Vagina (tissue), 2 donors: ENCODE data around the gene LDLR. TPM values are rescaled to one million over a fixed set of nuclear protein-coding genes. Genes with fewer than 3 reads are reported as not detected.
"Not testable (repeated sequence)": the region's sequence is repeated elsewhere in the genome, so short reads cannot be mapped to it uniquely, and the experiment has no call there.

Source experiments
- DNase-seq, 2 donors: peaks; one replicate each; pipeline ENCODE4 v3.0.0-alpha.2; 2017; ENCODE audit errors: extremely low spot score in 2 of 2
- H3K27ac ChIP-seq: fragments of 200-600 bp; sonication (generic); one replicate; pipeline ENCODE4 v1.5.1; 2019
- H3K27me3 ChIP-seq: fragments of 200-600 bp; sonication (generic); one replicate; pipeline ENCODE4 v1.5.1; 2019
- H3K36me3 ChIP-seq, 2 donors: fragments of 200-600 bp; sonication (generic); one replicate each; pipeline ENCODE4 v1.5.1; 2017 to 2019
- H3K4me1 ChIP-seq: fragments of 200-600 bp; sonication (generic); one replicate; pipeline ENCODE4 v1.5.1; 2019
- H3K4me3 ChIP-seq, 2 donors: fragments of 200-600 bp; sonication (generic); 1 replicate in 1 of 2; 2 replicates in 1 of 2; pipeline ENCODE4 v1.5.1; 2016 to 2019
- H3K9me3 ChIP-seq: fragments of 200-600 bp; sonication (generic); one replicate; pipeline ENCODE4 v1.5.1; 2019
- CTCF ChIP-seq, 3 experiments: fragments of 450-650 bp in 2 of 3; fragments of 200-600 bp in 1 of 3; sonication (generic) in 1 of 3; IDR thresholded peaks; one replicate each; pipeline ENCODE4 v1.5.1; 2017 to 2019; ENCODE audit warnings: antibody characterized with exemption in 3 of 3, mild to moderate bottlenecking in 2 of 3, moderate library complexity in 2 of 3
- POLR2A ChIP-seq, 2 donors: fragments of 450-650 bp; IDR thresholded peaks; one replicate each; pipeline ENCODE4 v1.6.1; 2017; ENCODE audit warnings: antibody characterized with exemption in 2 of 2, mild to moderate bottlenecking in 2 of 2, moderate library complexity in 2 of 2
- POLR2AphosphoS5 ChIP-seq, 2 donors: sonication (generic); formaldehyde crosslinking; IDR thresholded peaks; one replicate each; pipeline ENCODE4 v1.9.0; 2017; ENCODE audit warnings: antibody characterized with exemption in 2 of 2, mild to moderate bottlenecking in 2 of 2, low read depth in 1 of 2; ENCODE audit not compliant: insufficient read depth in 1 of 2
- intact Hi-C: fragments of 100-400 bp; cut with DNase I; formaldehyde crosslinking; loops from one replicate; pipeline ENCODE4 v1.15.1; 2023
- total RNA-seq: library from RNA; depleted of rRNA; stranded (reverse); fragments of >200 nt; gene quantifications from one replicate; pipeline ENCODE4 v1.2.3, GENCODE V29; 2016

Gene LDLR
- total RNA-seq, 1 donor from 2014 or later: 135 TPM

- no peaks in the 10 kb centered on the region for H3K9me3 ChIP-seq
- TF ChIP-seq POLR2AphosphoS5 (IDR thresholded peaks at IDR 0.05; ENCODE audit: insufficient read depth in 1 of 2, low read depth in 1 of 2): no peak
- TF ChIP-seq CTCF (IDR thresholded peaks at IDR 0.05): no peak
- TF ChIP-seq POLR2A (IDR thresholded peaks at IDR 0.05): no peak
- intact Hi-C loops: loop anchor here (5.0 kb wide), 2 partner anchors 94 to 156 kb away; no protein-coding TSS in a partner anchor
- no peak for DNase-seq
- H3K27me3 ChIP-seq: no peaks in the 10 kb centered on the region
- peak overlapping the region; percentile 61 for H3K27ac ChIP-seq
- H3K4me3 ChIP-seq: no peak overlapping the region
- H3K4me1 ChIP-seq: peaks cover 3% of the 10 kb centered on the region
- peaks cover 0 to 46% of the 10 kb centered on the region in 2 donors for H3K36me3 ChIP-seq
Measured at GRCh38 chr19:11131471-11131870, 42.2 kb downstream of the LDLR start.

- intact Hi-C loops: loop anchor here (5.0 kb wide), 1 partner anchor 44 kb away; no protein-coding TSS in a partner anchor
- DNase-seq: no peak
- peak overlapping the region; percentile 94 for H3K27ac ChIP-seq
- H3K27me3 ChIP-seq: no peaks in the 10 kb centered on the region
- peaks cover 0 to 14% of the 10 kb centered on the region in 2 donors for H3K36me3 ChIP-seq
- peak overlapping the region; percentile 14 to 30 for H3K4me3 ChIP-seq
- H3K4me1 ChIP-seq: peaks cover 44% of the 10 kb centered on the region
- TF ChIP-seq POLR2A (IDR thresholded peaks at IDR 0.05) (no peak), CTCF (IDR thresholded peaks at IDR 0.05) (no peak), POLR2AphosphoS5 (IDR thresholded peaks at IDR 0.05; ENCODE audit: insufficient read depth in 1 of 2, low read depth in 1 of 2) (no peak)
- H3K9me3 ChIP-seq: no peaks in the 10 kb centered on the region
Measured at GRCh38 chr19:11136400-11137101, 47.3 kb downstream of the LDLR start.

- H3K27ac ChIP-seq: peak overlapping the region; percentile 94
- intact Hi-C loops: loop anchor here (1.0 to 5.0 kb wide), 2 partner anchors 45 to 67 kb away; no protein-coding TSS in a partner anchor
- H3K27me3 ChIP-seq: no peaks in the 10 kb centered on the region
- TF ChIP-seq POLR2A (IDR thresholded peaks at IDR 0.05) (no peak), CTCF (IDR thresholded peaks at IDR 0.05) (peak; percentile 55 to 87 (median 76)), POLR2AphosphoS5 (IDR thresholded peaks at IDR 0.05; ENCODE audit: insufficient read depth in 1 of 2, low read depth in 1 of 2) (peak; percentile 71 to 88)
- H3K4me3 ChIP-seq: peak overlapping the region; percentile 14 to 30
- peaks cover 56% of the 10 kb centered on the region for H3K4me1 ChIP-seq
- no peaks in the 10 kb centered on the region for H3K9me3 ChIP-seq
- peak in 1 of 2 donors; percentile 96 for DNase-seq
- H3K36me3 ChIP-seq: peaks cover 0 to 7% of the 10 kb centered on the region in 2 donors
Measured at GRCh38 chr19:11137542-11138384, 48.5 kb downstream of the LDLR start.

GRCh38 chr19:11138601-11139300, 49.5 kb downstream of the LDLR start:
- intact Hi-C loops: loop anchor here (1.0 to 5.0 kb wide), 2 partner anchors 46 to 66 kb away; no protein-coding TSS in a partner anchor
- H3K36me3 ChIP-seq: no peaks in the 10 kb centered on the region
- no peaks in the 10 kb centered on the region for H3K9me3 ChIP-seq
- TF ChIP-seq CTCF (IDR thresholded peaks at IDR 0.05): no peak
- peak; percentile 57 to 91 for TF ChIP-seq POLR2AphosphoS5 (IDR thresholded peaks at IDR 0.05; ENCODE audit: insufficient read depth in 1 of 2, low read depth in 1 of 2)
- peak in 1 of 2 donors; percentile 8 for TF ChIP-seq POLR2A (IDR thresholded peaks at IDR 0.05)
- H3K4me3 ChIP-seq: peak overlapping the region; percentile 14 to 30
- H3K27me3 ChIP-seq: no peaks in the 10 kb centered on the region
- H3K4me1 ChIP-seq: peaks cover 66% of the 10 kb centered on the region
- H3K27ac ChIP-seq: peak overlapping the region; percentile 94
- peak in 1 of 2 donors; percentile 95 for DNase-seq

- H3K4me3 ChIP-seq, H3K36me3 ChIP-seq, H3K9me3 ChIP-seq, H3K27me3 ChIP-seq, DNase-seq, intact Hi-C loops: not testable (repeated sequence)
- Histone ChIP-seq H3K27ac (peak overlapping the region; percentile 94), H3K4me1 (peaks cover 68% of the 10 kb centered on the region)
Measured at GRCh38 chr19:11140023-11140538, 50.8 kb downstream of the LDLR start.
